GM18520 (cell line): ENCODE results near the gene CPXM2.

ENCODE experiments used
- ATAC-seq: cut with Tn5 transposase; IDR thresholded peaks from one replicate; pipeline ENCODE4 v1.9.1; 2021; ENCODE audit not compliant: unreplicated experiment

The CPXM2 gene

GRCh38 chr10:123906296-123906695 is 14.7 kb upstream of the CPXM2 start:
- ATAC-seq, result no peak

- ATAC-seq, result no peak
Measured at GRCh38 chr10:123904834-123905409, 13.3 kb upstream of the CPXM2 start.

- no peak for ATAC-seq
Measured at GRCh38 chr10:123903621-123904020, 12.0 kb upstream of the CPXM2 start.

- no peak for ATAC-seq
Measured at GRCh38 chr10:123901621-123902020, 10.0 kb upstream of the CPXM2 start.

GRCh38 chr10:123897146-123897545 is 5.5 kb upstream of the CPXM2 start:
- no peak for ATAC-seq

GRCh38 chr10:123896246-123896927 is 4.8 kb upstream of the CPXM2 start:
- no peak for ATAC-seq

- no peak for ATAC-seq
Measured at GRCh38 chr10:123893651-123894050, 2.0 kb upstream of the CPXM2 start.

GRCh38 chr10:123890756-123891143 is 857 bp downstream of the CPXM2 start:
- no peak for ATAC-seq

GRCh38 chr10:123890226-123890625 is 1.4 kb downstream of the CPXM2 start:
- ATAC-seq, result no peak

GRCh38 chr10:123889821-123890220 is 1.8 kb downstream of the CPXM2 start:
- ATAC-seq, result no peak

GRCh38 chr10:123888751-123889150 is 2.9 kb downstream of the CPXM2 start:
- ATAC-seq, result no peak

GRCh38 chr10:123888256-123888655 is 3.4 kb downstream of the CPXM2 start:
- no peak for ATAC-seq

GRCh38 chr10:123886292-123886691 is 5.3 kb downstream of the CPXM2 start:
- no peak for ATAC-seq

- ATAC-seq, result no peak
Measured at GRCh38 chr10:123885406-123886170, 6.0 kb downstream of the CPXM2 start.

- ATAC-seq, result no peak
Measured at GRCh38 chr10:123884907-123885381, 6.7 kb downstream of the CPXM2 start.

- ATAC-seq, result no peak
Measured at GRCh38 chr10:123884351-123884906, 7.2 kb downstream of the CPXM2 start.

- ATAC-seq, result no peak
Measured at GRCh38 chr10:123883673-123884320, 7.8 kb downstream of the CPXM2 start.

GRCh38 chr10:123882681-123883445 is 8.7 kb downstream of the CPXM2 start:
- no peak for ATAC-seq

- ATAC-seq, result no peak
Measured at GRCh38 chr10:123882177-123882576, 9.4 kb downstream of the CPXM2 start.

GRCh38 chr10:123879606-123880257 is 11.9 kb downstream of the CPXM2 start:
- no peak for ATAC-seq
